HepG2 (cell line): ENCODE measurements around the gene SYMPK. TPM values are rescaled to one million over a fixed set of nuclear protein-coding genes. Genes with fewer than 3 reads are reported as not detected.

Experiments
- BHLHE40 ChIP-seq: IDR thresholded peaks from 2 replicates; pipeline ENCODE4 v1.6.1; 2011; ENCODE audit warnings: low read length, improper control_type of control experiment
- FOXC1 ChIP-seq: sonication (generic); formaldehyde crosslinking; IDR thresholded peaks from 2 replicates; pipeline ENCODE4 v1.8.0; 2022; ENCODE audit warnings: mild to moderate bottlenecking, missing genetic modification reagents, borderline replicate concordance
- FUBP1 ChIP-seq: sonication (generic); formaldehyde crosslinking; IDR thresholded peaks from 2 replicates; pipeline ENCODE4 v1.5.1; 2020; ENCODE audit warnings: missing genetic modification reagents, mild to moderate bottlenecking, borderline replicate concordance
- GTF2F1 ChIP-seq: fragments of 150-350 bp; IDR thresholded peaks from 2 replicates; pipeline ENCODE4 v1.6.1; 2014; ENCODE audit warnings: low read length
- MYNN ChIP-seq: sonication (generic); formaldehyde crosslinking; IDR thresholded peaks from 2 replicates; pipeline ENCODE4 v1.4.0; 2020; ENCODE audit warnings: mild to moderate bottlenecking, low read depth, missing genetic modification reagents
- NFATC3 ChIP-seq: sonication (generic); formaldehyde crosslinking; IDR thresholded peaks from 2 replicates; pipeline ENCODE4 v1.5.1; 2020; ENCODE audit warnings: mild to moderate bottlenecking, missing genetic modification reagents
- RAD21 ChIP-seq: fragments of 450-650 bp; formaldehyde crosslinking; IDR thresholded peaks from 2 replicates; pipeline ENCODE4 v1.5.0; 2020; ENCODE audit warnings: mild to moderate bottlenecking
- SOX13 ChIP-seq, 3 experiments: fragments of 450-650 bp in 1 of 3; sonication (generic) in 1 of 3; formaldehyde crosslinking in 1 of 3; IDR thresholded peaks in 2 of 3; conservative IDR thresholded peaks in 1 of 3; 2 replicates each; pipeline versions ENCODE4 v1.5.0 to v1.6.1; 2016 to 2020; ENCODE audit warnings: antibody characterized with exemption in 1 of 3, mild to moderate bottlenecking in 1 of 3, missing compliant biosample characterization in 1 of 3, missing genetic modification reagents in 1 of 3, moderate library complexity in 1 of 3
- ZBTB34 ChIP-seq: sonication (generic); formaldehyde crosslinking; IDR thresholded peaks from 2 replicates; pipeline ENCODE4 v1.8.0; 2022; ENCODE audit warnings: mild to moderate bottlenecking, missing genetic modification reagents
- ZNF232 ChIP-seq: sonication (generic); formaldehyde crosslinking; IDR thresholded peaks from 2 replicates; pipeline ENCODE4 v1.4.0; 2020; ENCODE audit warnings: missing genetic modification reagents, borderline replicate concordance
- ZNF331 ChIP-seq: sonication (generic); formaldehyde crosslinking; IDR thresholded peaks from 2 replicates; pipeline ENCODE4 v1.4.0; 2020; ENCODE audit warnings: missing genetic modification reagents
- ZNF567 ChIP-seq: sonication (generic); formaldehyde crosslinking; IDR thresholded peaks from 2 replicates; pipeline ENCODE4 v1.8.1; 2023; ENCODE audit warnings: mild to moderate bottlenecking, missing genetic modification reagents, borderline replicate concordance
- ZNF674 ChIP-seq: sonication (generic); formaldehyde crosslinking; IDR thresholded peaks from 2 replicates; pipeline ENCODE4 v1.5.0; 2020; ENCODE audit warnings: low read depth, mild to moderate bottlenecking, missing genetic modification reagents
- ZNF737 ChIP-seq: sonication (generic); formaldehyde crosslinking; IDR thresholded peaks from 2 replicates; pipeline ENCODE4 v1.5.0; 2020; ENCODE audit warnings: missing genetic modification reagents, mild to moderate bottlenecking, borderline replicate concordance
- polyA plus RNA-seq, 8 experiments: library from polyadenylated mRNA; depleted of rRNA in 3 of 8; stranded (reverse) in 7 of 8; unstranded in 1 of 8; fragments of >200 nt; fragmentation: Illumina TruSeq in 4 of 8; extraction: Trizol in 4 of 8; gene quantifications; 2 replicates each; pipeline versions ENCODE4 v1.2.1 to v1.2.3, GENCODE V29; 2011 to 2016; ENCODE audit warnings: low read depth in 4 of 8, missing spikeins in 1 of 8, mixed read lengths in 1 of 8; ENCODE audit not compliant: insufficient read depth in 1 of 8
- total RNA-seq, 5 experiments: library from RNA; depleted of rRNA; stranded (reverse); fragments of >200 nt; fragmentation: Illumina TruSeq; extraction: Trizol; gene quantifications; 2 replicates each; pipeline ENCODE4 v1.2.3, GENCODE V29; 2016; ENCODE audit warnings: low read depth in 1 of 5
- TF ChIP-seq, protein P1 (sequence below): sonication (generic); formaldehyde crosslinking; IDR thresholded peaks from 2 replicates; pipeline ENCODE4 v1.5.1; 2020; ENCODE audit warnings: mild to moderate bottlenecking, missing genetic modification reagents, borderline replicate concordance
- TF ChIP-seq, protein P2 (sequence below): sonication (generic); formaldehyde crosslinking; IDR thresholded peaks from 2 replicates; pipeline ENCODE4 v1.4.0; 2020; ENCODE audit warnings: missing genetic modification reagents, borderline replicate concordance
- TF ChIP-seq, protein P3 (sequence below): sonication (generic); formaldehyde crosslinking; IDR thresholded peaks from 2 replicates; pipeline ENCODE4 v1.5.1; 2020; ENCODE audit warnings: mild to moderate bottlenecking, missing genetic modification reagents, moderate library complexity

SYMPK gene
- total and polyA plus RNA-seq, 2 of the 13 experiments (the other 11 are each of a cell fraction or from before 2014, with no cell fraction given) = 21.9 to 55.7 TPM

DNA sequence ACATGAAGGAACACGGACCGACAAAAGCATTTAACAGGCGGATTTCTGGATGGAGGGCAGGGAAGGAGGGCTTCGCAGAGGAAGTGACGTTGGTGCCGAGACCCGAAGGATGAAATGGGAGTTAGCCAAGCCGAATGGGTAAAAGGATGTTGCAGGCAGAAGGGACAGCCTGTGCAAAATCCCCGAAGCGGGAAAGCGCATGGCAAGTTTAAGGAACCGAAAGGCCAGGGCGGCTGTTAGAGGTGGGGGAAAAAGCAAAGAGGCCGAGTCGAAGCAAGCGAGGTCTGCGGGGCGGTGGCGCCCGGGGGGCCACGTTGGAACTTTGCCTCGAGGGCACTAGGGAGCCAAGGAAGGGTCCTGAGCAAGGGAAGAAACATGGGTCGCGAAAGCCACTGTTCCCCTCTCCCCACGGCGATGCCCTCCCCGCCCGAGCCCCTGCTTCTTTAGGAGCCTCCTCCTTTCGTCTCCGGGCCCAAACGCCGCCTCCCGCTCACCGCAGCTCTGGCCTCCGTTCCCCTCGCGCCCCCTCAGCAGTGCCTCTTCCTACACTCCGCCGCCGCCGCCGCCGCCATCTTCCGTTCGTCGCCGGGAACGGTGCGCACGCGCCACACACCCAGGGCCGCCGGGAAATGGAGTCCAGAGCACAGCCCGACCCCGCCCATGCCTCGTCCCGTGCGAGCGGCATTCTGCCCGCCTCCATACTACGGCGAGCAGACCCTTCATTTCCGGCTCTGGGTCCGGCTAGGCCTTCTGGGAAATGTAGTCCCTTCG, at the start of gene SYMPK (continued):
- TF ChIP-seq FOXC1 (CRISPR knock-in tag) (peak; percentile 92), ZNF674 (CRISPR knock-in tag) (peak; percentile 54; the same call in 1 of the 2 replicates), FUBP1 (no peak), ZNF232 (CRISPR knock-in tag) (peak; percentile 28; the same call in 1 of the 2 replicates), NFATC3 (CRISPR knock-in tag) (peak; percentile 14; the same call in 1 of the 2 replicates), RAD21 (CRISPR knock-in tag) (no peak), MYNN (no peak), GTF2F1 (no peak), SOX13 (IDR thresholded peaks at IDR 0.05) (no peak), SOX13 (CRISPR knock-in tag; conservative IDR thresholded peaks at IDR 0.05 in 1 of 2, IDR thresholded peaks at IDR 0.05 in 1 of 2) (no peak; a peak in 1 of 4 replicates), ZNF567 (peak; percentile 96), ZBTB34 (CRISPR knock-in tag) (no peak; the same call in 1 of the 2 replicates), ZNF331 (CRISPR knock-in tag) (peak; percentile 45), BHLHE40 (peak; percentile 96), ZNF737 (CRISPR knock-in tag) (no peak)
- TF ChIP-seq, protein P1, sequence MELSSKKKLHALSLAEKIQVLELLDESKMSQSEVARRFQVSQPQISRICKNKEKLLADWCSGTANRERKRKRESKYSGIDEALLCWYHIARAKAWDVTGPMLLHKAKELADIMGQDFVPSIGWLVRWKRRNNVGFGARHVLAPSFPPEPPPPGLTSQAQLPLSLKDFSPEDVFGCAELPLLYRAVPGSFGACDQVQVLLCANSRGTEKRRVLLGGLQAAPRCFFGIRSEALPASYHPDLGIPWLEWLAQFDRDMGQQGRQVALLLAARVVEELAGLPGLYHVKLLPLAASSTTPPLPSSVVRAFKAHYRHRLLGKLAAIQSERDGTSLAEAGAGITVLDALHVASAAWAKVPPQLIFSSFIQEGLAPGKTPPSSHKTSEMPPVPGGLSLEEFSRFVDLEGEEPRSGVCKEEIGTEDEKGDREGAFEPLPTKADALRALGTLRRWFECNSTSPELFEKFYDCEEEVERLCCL (CRISPR knock-in tag) = no peak
- TF ChIP-seq, protein P2, sequence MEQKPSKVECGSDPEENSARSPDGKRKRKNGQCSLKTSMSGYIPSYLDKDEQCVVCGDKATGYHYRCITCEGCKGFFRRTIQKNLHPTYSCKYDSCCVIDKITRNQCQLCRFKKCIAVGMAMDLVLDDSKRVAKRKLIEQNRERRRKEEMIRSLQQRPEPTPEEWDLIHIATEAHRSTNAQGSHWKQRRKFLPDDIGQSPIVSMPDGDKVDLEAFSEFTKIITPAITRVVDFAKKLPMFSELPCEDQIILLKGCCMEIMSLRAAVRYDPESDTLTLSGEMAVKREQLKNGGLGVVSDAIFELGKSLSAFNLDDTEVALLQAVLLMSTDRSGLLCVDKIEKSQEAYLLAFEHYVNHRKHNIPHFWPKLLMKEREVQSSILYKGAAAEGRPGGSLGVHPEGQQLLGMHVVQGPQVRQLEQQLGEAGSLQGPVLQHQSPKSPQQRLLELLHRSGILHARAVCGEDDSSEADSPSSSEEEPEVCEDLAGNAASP (CRISPR knock-in tag) = peak; percentile 41; the same call in 1 of the 2 replicates
- TF ChIP-seq, protein P3, sequence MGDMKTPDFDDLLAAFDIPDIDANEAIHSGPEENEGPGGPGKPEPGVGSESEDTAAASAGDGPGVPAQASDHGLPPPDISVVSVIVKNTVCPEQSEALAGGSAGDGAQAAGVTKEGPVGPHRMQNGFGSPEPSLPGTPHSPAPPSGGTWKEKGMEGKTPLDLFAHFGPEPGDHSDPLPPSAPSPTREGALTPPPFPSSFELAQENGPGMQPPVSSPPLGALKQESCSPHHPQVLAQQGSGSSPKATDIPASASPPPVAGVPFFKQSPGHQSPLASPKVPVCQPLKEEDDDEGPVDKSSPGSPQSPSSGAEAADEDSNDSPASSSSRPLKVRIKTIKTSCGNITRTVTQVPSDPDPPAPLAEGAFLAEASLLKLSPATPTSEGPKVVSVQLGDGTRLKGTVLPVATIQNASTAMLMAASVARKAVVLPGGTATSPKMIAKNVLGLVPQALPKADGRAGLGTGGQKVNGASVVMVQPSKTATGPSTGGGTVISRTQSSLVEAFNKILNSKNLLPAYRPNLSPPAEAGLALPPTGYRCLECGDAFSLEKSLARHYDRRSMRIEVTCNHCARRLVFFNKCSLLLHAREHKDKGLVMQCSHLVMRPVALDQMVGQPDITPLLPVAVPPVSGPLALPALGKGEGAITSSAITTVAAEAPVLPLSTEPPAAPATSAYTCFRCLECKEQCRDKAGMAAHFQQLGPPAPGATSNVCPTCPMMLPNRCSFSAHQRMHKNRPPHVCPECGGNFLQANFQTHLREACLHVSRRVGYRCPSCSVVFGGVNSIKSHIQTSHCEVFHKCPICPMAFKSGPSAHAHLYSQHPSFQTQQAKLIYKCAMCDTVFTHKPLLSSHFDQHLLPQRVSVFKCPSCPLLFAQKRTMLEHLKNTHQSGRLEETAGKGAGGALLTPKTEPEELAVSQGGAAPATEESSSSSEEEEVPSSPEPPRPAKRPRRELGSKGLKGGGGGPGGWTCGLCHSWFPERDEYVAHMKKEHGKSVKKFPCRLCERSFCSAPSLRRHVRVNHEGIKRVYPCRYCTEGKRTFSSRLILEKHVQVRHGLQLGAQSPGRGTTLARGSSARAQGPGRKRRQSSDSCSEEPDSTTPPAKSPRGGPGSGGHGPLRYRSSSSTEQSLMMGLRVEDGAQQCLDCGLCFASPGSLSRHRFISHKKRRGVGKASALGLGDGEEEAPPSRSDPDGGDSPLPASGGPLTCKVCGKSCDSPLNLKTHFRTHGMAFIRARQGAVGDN (CRISPR knock-in tag) = peak; percentile 79
